Adrenal gland (tissue), 5 donors: ENCODE data around the gene ITFG1.

Source experiments
- CTCF ChIP-seq, 6 experiments: fragments of 450-650 bp in 4 of 6; fragments of 200-600 bp in 2 of 6; sonication (generic) in 1 of 6; IDR thresholded peaks; 1 replicate in 5 of 6; 2 replicates in 1 of 6; pipeline versions ENCODE4 v1.5.1 to v1.8.0; 2016 to 2021; ENCODE audit warnings: antibody characterized with exemption in 6 of 6, mild to moderate bottlenecking in 2 of 6, moderate library complexity in 1 of 6
- POLR2A ChIP-seq, 2 donors: fragments of 450-650 bp; IDR thresholded peaks; one replicate each; pipeline ENCODE4 v1.6.1; 2017; ENCODE audit warnings: antibody characterized with exemption in 2 of 2, mild to moderate bottlenecking in 2 of 2, moderate library complexity in 1 of 2
- donor health status: DM: no; HTN: no; CAD: no.

- TF ChIP-seq CTCF (IDR thresholded peaks at IDR 0.05) (no peak), POLR2A (IDR thresholded peaks at IDR 0.05) (no peak)
These were observed 46.8 kb upstream of the ITFG1 start for GRCh38 chr16:47507701-47508100.
